HepG2 (cell line): ENCODE results near the gene RNASE8. TPM values are rescaled to one million over a fixed set of nuclear protein-coding genes. Genes with fewer than 3 reads are reported as not detected.
A peak's percentile ranks its signal among the peaks of the same experiment; 100 is the strongest.

Source experiments
- GFI1 ChIP-seq: sonication (generic); formaldehyde crosslinking; IDR thresholded peaks from 2 replicates; pipeline ENCODE4 v1.5.0; 2020; ENCODE audit warnings: missing genetic modification reagents, mild to moderate bottlenecking, borderline replicate concordance
- GTF3A ChIP-seq: sonication (generic); formaldehyde crosslinking; conservative IDR thresholded peaks from 2 replicates; pipeline ENCODE4 v1.4.0; 2020; ENCODE audit warnings: mild to moderate bottlenecking, missing genetic modification reagents
- HDAC2 ChIP-seq: sonication (generic); formaldehyde crosslinking; IDR thresholded peaks from 2 replicates; pipeline ENCODE4 v1.4.0; 2020; ENCODE audit warnings: missing genetic modification reagents
- HMG20B ChIP-seq: conservative IDR thresholded peaks from 2 replicates; pipeline ENCODE4 v1.6.1; 2016; ENCODE audit warnings: missing genetic modification reagents, missing compliant biosample characterization
- MAF1 ChIP-seq: sonication (generic); formaldehyde crosslinking; IDR thresholded peaks from 2 replicates; pipeline ENCODE4 v1.5.0; 2020; ENCODE audit warnings: missing genetic modification reagents, borderline replicate concordance
- NONO ChIP-seq, 2 experiments: fragments of 450-650 bp in 1 of 2; sonication (generic) in 1 of 2; formaldehyde crosslinking in 1 of 2; IDR thresholded peaks in 1 of 2; conservative IDR thresholded peaks in 1 of 2; 2 replicates each; pipeline versions ENCODE4 v1.6.1 to v1.8.0; 2017 to 2022; ENCODE audit warnings: mild to moderate bottlenecking in 1 of 2, missing genetic modification reagents in 1 of 2, moderate library complexity in 1 of 2
- POLR2AphosphoS5 ChIP-seq: IDR thresholded peaks from 2 replicates; pipeline ENCODE4 v1.6.1; 2012; ENCODE audit warnings: low read depth, low read length
- SKIL ChIP-seq: sonication (generic); formaldehyde crosslinking; IDR thresholded peaks from 2 replicates; pipeline ENCODE4 v1.8.0; 2022; ENCODE audit warnings: missing genetic modification reagents, mild to moderate bottlenecking, moderate library complexity, borderline replicate concordance
- SP1 ChIP-seq, 2 experiments: fragments of 450-650 bp in 1 of 2; sonication (generic) in 1 of 2; formaldehyde crosslinking in 1 of 2; IDR thresholded peaks; 2 replicates each; pipeline versions ENCODE4 v1.4.0 to v1.6.1; 2016 to 2020; ENCODE audit warnings: missing genetic modification reagents in 1 of 2
- SPEN ChIP-seq: sonication (generic); formaldehyde crosslinking; IDR thresholded peaks from 2 replicates; pipeline ENCODE4 v1.5.1; 2020; ENCODE audit warnings: low read depth, mild to moderate bottlenecking, missing genetic modification reagents
- ZBTB10 ChIP-seq: sonication (generic); formaldehyde crosslinking; IDR thresholded peaks from 2 replicates; pipeline ENCODE4 v1.4.0; 2020; ENCODE audit warnings: missing genetic modification reagents, borderline replicate concordance
- ZNF253 ChIP-seq: sonication (generic); formaldehyde crosslinking; IDR thresholded peaks from 2 replicates; pipeline ENCODE4 v1.8.0; 2022; ENCODE audit warnings: mild to moderate bottlenecking, missing genetic modification reagents, borderline replicate concordance
- ZNF605 ChIP-seq: sonication (generic); formaldehyde crosslinking; IDR thresholded peaks from 2 replicates; pipeline ENCODE4 v1.8.0; 2022; ENCODE audit warnings: mild to moderate bottlenecking, missing genetic modification reagents
- polyA plus RNA-seq, 8 experiments: library from polyadenylated mRNA; depleted of rRNA in 3 of 8; stranded (reverse) in 7 of 8; unstranded in 1 of 8; fragments of >200 nt; fragmentation: Illumina TruSeq in 4 of 8; extraction: Trizol in 4 of 8; gene quantifications; 2 replicates each; pipeline versions ENCODE4 v1.2.1 to v1.2.3, GENCODE V29; 2011 to 2016; ENCODE audit warnings: low read depth in 4 of 8, missing spikeins in 1 of 8, mixed read lengths in 1 of 8; ENCODE audit not compliant: insufficient read depth in 1 of 8
- total RNA-seq, 5 experiments: library from RNA; depleted of rRNA; stranded (reverse); fragments of >200 nt; fragmentation: Illumina TruSeq; extraction: Trizol; gene quantifications; 2 replicates each; pipeline ENCODE4 v1.2.3, GENCODE V29; 2016; ENCODE audit warnings: low read depth in 1 of 5
- TF ChIP-seq, protein P1 (sequence below): sonication (generic); formaldehyde crosslinking; IDR thresholded peaks from 2 replicates; pipeline ENCODE4 v1.4.0; 2020; ENCODE audit warnings: low read depth, missing genetic modification reagents

RNASE8 gene
- total and polyA plus RNA-seq, 2 of the 13 experiments (the other 11 are each of a cell fraction or from before 2014, with no cell fraction given) = not detected

DNA sequence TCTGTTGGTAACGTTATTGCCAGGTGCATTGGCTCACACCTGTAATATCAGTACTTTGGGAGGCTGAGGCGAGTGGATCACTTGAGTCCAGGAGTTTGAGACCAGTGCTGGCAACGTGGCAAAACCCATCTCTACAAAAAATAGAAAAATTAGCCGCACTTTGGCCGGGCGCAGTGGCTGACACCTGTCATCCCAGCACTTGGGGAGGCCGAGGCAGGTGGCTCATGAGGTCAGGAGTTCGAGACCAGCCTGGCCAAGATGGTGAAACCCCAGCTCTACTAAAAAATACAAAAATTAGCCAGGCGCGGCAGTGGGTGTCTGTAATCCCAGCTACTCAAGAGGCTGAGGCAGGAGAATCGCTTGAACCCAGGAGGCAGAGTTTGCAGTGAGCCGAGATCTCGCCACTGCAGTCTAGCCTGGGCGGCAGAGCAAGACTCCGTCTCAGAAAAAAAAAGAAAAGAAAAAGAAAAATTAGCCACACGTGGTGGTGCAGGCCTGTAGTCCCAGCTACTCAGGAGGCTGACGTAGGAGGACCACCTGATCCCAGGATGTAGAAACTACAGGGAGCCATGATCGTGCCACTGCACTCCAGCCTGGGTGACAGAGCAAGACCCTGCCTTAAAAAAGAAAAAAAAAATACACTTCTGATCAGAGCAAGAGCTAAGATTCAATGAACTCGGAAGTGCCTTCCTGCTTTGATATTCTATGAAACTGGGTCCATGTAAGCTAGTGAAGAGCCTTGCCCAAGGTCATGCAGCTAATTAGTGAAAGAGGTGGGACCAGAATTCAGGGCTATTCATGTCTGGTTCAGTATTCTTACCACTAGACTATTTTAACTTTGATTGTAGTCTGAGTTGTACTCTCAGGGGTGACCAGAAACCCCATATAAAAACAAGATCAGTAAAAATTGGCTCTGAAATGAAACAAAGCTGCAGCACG lies 4.2 kb upstream of the RNASE8 start (continued):
- TF ChIP-seq, protein P1, sequence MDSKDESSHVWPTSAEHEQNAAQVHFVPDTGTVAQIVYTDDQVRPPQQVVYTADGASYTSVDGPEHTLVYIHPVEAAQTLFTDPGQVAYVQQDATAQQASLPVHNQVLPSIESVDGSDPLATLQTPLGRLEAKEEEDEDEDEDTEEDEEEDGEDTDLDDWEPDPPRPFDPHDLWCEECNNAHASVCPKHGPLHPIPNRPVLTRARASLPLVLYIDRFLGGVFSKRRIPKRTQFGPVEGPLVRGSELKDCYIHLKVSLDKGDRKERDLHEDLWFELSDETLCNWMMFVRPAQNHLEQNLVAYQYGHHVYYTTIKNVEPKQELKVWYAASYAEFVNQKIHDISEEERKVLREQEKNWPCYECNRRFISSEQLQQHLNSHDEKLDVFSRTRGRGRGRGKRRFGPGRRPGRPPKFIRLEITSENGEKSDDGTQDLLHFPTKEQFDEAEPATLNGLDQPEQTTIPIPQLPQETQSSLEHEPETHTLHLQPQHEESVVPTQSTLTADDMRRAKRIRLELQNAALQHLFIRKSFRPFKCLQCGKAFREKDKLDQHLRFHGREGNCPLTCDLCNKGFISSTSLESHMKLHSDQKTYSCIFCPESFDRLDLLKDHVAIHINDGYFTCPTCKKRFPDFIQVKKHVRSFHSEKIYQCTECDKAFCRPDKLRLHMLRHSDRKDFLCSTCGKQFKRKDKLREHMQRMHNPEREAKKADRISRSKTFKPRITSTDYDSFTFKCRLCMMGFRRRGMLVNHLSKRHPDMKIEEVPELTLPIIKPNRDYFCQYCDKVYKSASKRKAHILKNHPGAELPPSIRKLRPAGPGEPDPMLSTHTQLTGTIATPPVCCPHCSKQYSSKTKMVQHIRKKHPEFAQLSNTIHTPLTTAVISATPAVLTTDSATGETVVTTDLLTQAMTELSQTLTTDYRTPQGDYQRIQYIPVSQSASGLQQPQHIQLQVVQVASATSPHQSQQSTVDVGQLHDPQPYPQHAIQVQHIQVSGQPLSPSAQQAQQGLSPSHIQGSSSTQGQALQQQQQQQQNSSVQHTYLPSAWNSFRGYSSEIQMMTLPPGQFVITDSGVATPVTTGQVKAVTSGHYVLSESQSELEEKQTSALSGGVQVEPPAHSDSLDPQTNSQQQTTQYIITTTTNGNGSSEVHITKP (CRISPR knock-in tag) = no peak
- TF ChIP-seq HMG20B (CRISPR knock-in tag) = no peak
- TF ChIP-seq HDAC2 (CRISPR knock-in tag) = no peak
- peak; percentile 20; the same call in 1 of the 2 replicates for TF ChIP-seq SPEN (CRISPR knock-in tag)
- no peak for TF ChIP-seq ZNF253
- TF ChIP-seq MAF1 (CRISPR knock-in tag) = no peak
- no peak for TF ChIP-seq ZNF605 (CRISPR knock-in tag)
- TF ChIP-seq GTF3A (CRISPR knock-in tag) = no peak
- no peak for TF ChIP-seq SP1 (IDR thresholded peaks at IDR 0.05)
- no peak for TF ChIP-seq SP1 (CRISPR knock-in tag; IDR thresholded peaks at IDR 0.05)
- no peak for TF ChIP-seq NONO (IDR thresholded peaks at IDR 0.05)
- no peak for TF ChIP-seq NONO (CRISPR knock-in tag; conservative IDR thresholded peaks at IDR 0.05)
- no peak for TF ChIP-seq POLR2AphosphoS5
- TF ChIP-seq SKIL = no peak
- TF ChIP-seq GFI1 = no peak
- TF ChIP-seq ZBTB10 (CRISPR knock-in tag) = no peak
